NOMO-1 treated with DMSO at 0.1 percent for 48 hours (cell line): ENCODE measurements around the gene EOLA1.
"Not testable (repeated sequence)": the region's sequence is repeated elsewhere in the genome, so short reads cannot be mapped to it uniquely, and the experiment has no call there.

ENCODE experiments used
- DNase-seq: peaks from one replicate; lab custom pipeline; 2025; ENCODE audit not compliant: unreplicated experiment; lab: John Stamatoyannopoulos, UW

EOLA1 gene

DNA sequence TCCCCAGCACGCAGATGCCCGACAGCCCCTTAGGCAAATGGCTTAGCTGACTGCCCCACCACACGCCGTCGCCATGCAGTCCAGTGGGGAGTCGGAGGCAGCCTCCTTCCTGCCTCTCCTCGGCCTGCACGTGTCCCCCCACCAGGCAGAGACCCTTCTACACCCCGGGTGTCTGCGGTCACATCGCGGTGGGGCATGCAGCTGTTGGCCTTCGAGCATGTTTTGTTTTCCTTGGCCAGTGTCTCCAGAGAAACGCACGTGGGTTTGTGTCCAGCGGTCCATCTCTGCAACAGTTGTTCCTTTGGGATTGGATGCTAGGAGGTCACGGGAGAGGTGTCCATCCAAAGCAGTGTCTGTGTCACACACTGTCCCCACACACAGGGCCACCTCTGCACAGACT is 54.4 kb downstream of the EOLA1 start, which contains the start of gene HSFX2:
Gene HSFX2, minus strand, starts transcription at position 101 of the 400 bp plus-strand sequence. CDS start 614 bp downstream, outside the sequence.
- not testable (repeated sequence) for DNase-seq

DNA sequence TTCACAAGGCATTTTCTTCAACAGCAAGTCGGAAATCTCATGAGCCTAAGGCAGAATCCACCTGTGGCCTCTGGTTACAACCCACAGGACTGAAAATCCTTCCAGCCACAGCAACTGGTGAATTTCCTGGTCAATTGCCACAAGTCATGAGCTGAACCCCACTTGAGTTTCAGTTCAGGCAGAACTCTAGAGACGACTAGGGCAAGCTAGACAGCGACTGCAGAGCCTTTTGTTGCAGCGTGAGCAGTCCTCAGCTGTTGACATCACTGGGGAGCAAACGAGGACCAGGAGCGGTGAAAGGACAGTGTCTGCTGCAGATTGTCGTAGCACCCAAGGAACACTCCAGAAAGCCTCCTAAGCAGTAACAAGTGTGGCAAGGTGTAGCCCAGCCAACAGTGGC is 55.1 kb downstream of the EOLA1 start:
- DNase-seq: not testable (repeated sequence)
